ENCODE measurements around the gene C10orf62. TPM values are rescaled to one million over a fixed set of nuclear protein-coding genes. Genes with fewer than 3 reads are reported as not detected.
"Not testable (repeated sequence)": the region's sequence is repeated elsewhere in the genome, so short reads cannot be mapped to it uniquely, and the experiment has no call there.

The C10orf62 gene, protein sequence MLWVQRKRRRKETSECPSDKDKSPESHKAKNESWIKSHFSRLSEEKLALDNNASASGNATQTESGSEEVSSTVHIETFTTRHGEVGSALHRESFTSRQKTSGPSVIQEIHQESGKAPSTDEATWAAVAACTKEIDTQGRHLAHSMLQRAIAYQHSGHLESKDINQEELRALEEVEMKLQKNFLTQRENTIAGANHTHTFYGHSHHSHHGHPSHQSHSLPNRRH
- total RNA-seq = 0.35 TPM
- long read RNA-seq = 0 reads

DNA sequence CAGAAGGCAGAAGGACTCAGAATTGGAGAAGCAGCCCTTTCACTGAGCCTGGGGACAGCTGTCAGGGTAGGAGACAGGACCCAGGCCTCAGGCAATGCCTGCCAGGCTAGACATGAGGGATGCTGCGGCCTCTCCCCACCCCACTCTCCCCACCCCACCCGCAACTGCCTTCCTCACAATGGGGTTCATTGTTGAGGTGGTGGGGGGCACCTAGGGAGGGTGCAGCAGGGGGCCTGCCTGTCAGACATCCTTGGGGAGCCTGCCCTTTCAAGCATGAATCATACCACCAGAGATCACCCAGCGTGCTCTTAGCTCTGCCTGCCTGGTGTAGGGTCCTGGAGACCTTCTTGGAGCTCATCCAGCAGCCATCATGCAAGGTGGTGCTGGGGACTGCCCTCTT is at the start of gene C10orf62:
TSS of gene C10orf62 (plus strand) at position 243 of the 400 bp plus-strand sequence. CDS start 177 bp downstream, outside the sequence.
- intact Hi-C loops (cut with micrococcal nuclease) = no loop called here
- DNase-seq = no peak
- no peak for ATAC-seq

DNA sequence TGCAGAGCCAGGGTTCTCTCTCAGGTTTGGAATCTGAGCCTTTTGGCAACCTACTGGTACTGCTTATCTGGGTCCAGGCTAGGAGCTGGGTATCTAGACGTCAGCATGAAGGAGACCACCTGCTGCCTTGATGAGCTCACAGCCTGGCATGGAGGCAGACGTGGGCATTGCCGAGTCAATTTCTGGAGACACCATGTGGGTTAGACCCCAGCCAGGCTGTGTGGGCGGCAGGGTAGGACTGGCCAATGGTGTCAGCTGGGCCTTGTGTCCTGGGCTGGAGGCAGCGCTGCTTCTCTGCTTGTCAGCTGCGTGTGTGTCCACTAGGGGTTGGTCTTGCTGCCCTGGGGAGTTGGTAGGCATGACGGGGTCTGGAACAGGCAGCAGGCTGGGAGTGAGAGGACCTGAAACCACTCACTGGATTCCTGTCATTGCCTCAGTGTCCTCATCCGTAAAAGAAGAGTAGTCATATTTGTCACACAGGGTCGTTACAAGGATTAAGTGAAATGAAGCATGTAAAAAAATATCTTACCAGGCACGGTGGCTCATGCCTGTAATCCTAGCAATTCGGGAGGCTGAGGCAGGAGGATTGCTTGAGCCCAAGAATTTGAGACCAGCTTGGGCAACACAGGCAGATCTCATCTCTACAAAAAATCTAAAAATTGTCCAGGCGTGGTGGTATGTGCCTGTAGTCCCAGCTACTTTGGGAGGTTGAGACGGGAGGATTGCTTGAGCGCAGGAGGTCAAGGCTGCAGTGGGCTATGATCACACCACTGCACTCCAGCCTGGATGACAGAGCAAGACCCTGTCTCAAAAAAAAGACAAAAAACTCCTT is 48.6 kb upstream of the C10orf62 start:
- no peak for ATAC-seq
- DNase-seq = peak; percentile 54
- intact Hi-C loops (cut with micrococcal nuclease) = no loop called here

DNA sequence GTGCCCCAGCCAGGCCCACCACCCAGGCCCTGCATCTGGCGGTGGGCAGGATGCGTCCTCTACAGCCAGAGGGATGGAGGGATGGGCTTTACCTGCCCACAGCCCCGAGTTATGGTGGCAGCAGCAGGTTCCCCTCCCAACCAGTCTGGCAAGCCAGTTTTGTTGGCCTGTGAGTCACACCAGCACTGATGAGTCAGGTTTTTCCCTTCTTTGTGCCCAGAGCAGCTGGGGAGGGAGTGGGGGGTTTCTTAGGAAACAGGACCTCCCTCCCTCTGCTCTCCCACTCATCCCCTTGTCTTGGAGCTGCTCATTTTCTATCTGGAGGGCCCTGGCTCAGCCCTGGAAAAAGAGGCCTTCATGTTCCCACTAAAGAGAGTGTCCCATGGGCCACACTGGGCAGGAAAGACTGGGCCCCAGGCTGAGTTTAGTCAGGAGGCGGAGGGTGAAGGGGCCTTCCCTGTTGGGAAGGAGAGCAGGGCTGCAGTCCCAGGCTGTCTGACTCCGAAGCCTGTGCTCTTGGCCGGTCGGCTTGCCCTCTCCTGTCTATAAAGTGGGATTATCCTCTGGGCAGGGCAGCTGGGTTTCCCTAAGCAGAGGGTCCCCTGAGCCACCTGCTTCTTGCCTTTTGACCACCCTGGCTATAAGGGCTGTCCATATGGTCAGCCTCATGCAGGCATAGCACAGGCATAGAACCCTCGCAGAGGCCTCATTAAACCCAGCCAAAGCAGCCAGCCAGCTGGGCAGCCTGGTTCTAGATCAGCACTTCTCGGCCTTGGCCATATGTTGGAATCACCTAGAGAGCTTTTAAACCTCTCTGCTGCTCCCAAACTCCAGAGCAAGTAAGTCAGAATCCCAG is 47.1 kb upstream of the C10orf62 start:
- peak; percentile 79 for ATAC-seq
- intact Hi-C loops (cut with micrococcal nuclease) = no loop called here
- peak; percentile 70 for DNase-seq

DNA sequence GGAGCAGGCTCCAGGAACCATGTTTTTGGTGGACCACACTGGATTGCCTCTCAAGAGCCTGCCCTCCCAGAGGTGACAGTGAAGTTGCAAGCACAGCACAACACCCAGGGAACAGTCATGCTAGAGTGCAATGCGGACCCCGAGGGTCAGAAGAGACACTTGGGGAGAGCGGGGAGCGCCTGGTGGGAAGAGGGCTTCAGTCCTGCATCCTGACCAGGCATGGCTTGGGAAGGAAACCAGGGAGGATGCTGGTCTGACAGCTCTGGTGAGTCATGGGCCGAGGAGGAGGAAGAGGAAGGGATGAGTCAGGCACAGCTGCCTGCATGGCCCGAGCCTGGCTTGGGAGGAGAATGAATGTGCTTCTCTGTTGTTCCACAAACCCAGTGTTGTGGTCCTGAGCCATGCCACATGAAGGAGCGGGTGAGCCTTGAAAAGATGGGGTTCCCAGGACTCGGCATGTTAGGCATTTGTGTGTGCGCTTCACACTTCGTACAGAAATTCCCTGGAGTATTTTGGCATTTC is 46.4 kb upstream of the C10orf62 start:
- peak; percentile 86 for ATAC-seq
- intact Hi-C loops (cut with micrococcal nuclease) = no loop called here

DNA sequence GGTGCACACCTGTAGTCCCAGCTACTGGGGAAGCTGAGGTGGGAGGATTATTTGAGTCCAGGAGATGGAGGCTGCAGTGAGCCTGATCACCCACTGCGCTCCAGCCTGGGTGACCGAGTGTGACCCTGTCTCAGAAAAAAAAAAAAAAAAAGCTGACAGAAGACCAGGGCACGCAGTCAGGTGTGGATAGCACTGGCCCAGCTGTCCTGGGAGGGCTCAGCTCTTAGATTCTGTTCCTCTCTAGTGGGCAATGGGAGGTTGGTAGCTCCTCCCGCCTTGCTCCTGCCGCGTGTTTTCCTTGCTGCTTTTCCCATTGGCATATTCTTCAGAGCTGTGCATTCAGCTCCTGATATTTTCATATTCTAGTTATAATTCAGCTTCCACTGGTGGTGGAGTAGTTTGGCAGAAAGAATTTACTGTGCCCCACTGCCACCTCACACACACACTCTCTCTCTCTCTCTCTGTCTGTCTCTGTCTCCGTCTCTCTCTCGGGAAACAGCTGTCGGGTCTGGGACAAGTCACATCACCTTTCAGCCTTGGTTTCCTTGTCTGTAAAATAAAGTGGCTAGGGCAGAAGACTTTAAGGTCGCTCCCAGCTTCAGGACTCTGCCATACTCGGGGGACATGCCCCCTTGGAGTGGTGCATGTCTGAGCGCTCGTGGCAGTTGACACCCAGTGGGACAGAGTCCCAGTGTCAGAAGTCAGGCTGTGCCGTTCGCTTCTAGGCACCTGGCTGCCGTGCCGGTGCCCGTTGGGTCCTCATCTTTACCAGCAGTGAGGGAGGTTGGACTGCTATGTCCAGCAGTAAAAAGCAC is 42.9 kb upstream of the C10orf62 start:
- DNase-seq (no peak), ATAC-seq (no peak)
- intact Hi-C loops (cut with micrococcal nuclease) = no loop called here

More for the DNA sequence above, 46.4 kb upstream of the C10orf62 start:
- DNase-seq = peak; percentile 77

DNA sequence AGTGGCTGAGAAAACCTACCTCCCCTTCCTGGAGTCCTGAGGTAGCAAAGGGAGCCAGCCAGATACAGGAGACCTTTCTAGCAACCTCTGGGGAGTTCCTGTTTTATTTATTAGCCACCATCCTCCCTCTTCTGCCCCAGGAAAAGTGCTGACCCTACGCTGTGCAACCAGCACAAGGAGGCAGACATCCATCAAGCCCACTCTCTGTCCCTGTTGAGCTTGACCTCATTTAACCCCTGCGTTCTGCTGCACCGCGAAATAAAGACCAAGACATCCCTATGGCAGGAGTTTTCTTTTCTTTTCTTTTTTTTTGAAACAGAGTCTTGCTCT is 42.3 kb upstream of the C10orf62 start:
- intact Hi-C loops (cut with micrococcal nuclease) = no loop called here
- DNase-seq = no peak
- no peak for ATAC-seq

DNA sequence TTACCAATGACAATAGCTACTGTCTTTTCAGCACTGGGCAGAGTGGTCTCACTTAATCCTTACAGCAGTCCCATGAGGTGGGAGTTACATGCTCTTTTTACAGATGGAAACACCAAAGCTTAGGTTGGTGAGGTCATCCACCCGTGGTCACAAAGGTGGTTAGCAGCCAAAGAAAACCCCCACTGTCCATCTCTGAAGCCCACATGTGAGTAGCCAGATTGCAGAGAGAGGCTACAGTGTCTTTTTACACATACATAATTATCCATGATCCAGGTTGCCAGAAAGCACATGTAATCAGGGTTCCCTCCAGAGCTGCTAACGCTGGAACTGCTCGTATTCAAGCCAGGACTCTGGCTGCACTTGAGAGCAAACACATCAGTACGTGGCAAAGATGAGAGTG is 41.6 kb upstream of the C10orf62 start:
- intact Hi-C loops (cut with micrococcal nuclease) = no loop called here
- peak; percentile 55 for ATAC-seq
- no peak for DNase-seq

DNA sequence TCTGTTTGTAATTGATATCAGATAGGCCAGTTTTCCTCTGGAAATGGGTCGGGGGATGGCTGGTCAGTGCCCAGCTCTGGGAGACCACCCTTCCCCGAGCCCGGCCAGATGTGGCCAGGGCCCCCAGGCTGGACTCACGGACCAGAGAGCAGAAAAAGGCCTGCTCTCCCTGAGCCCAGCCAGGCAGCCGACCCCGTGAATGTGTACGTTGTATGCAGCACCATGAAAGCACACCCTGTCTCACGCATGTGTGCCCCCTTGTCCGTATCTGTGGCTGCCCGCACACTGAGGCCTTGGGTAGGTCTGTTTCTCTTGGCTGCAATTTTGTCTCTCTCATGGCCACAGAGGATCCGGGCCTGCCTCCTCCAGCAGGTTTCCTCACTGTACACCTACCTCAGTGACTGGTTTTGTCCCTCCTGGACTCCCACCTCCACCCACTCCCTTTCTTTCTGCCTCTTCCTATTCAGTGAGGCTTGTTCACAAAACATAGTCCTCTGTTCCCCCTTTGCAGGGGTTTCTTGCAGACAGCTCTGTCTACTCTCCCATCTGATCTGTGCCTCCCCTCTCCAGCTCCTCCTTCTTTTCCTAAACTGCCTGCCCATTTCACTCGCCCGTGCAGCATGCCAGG is 40.6 kb upstream of the C10orf62 start:
- no peak for ATAC-seq
- no peak for DNase-seq
- intact Hi-C loops (cut with micrococcal nuclease) = no loop called here

DNA sequence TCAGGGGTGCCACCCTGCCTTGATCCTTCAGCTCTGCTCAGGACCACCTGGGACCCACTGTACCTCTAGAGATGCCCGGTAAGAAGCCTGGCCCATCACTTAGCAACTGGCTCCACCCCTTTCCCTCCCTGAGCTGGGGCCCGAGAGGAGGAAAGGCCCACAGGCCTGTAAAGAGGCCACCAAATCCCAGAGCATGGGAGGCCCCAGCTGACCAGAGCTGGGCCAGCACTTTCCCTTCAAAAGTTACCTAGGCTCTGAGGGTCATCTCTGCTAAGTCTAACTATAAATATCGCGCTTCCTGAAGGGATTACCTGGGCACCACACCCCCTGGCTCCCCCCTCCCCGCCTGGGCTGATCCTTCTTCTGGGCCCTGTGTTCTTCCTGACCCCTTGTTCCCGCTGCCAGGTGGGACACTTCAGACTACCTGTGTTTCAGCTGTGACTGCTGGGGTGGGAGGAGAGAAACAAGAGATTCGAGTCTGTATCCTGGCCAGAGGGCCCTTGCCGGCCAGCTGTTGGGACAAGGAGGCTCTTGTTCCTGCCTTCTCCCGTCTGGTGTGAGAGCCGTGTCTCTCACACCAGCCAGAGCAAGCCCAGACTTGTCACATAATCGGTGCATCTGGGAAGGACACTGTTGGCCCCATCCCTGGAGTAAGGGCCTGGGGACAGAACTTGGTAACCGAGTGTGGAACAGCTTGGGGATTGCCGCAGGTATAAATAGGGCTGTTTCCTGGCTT is 39.8 kb upstream of the C10orf62 start:
- DNase-seq = peak; percentile 64
- intact Hi-C loops (cut with micrococcal nuclease) = loop anchor here (5.0 kb wide), 1 partner anchor 87 kb away; no protein-coding TSS in a partner anchor
- ATAC-seq = peak; percentile 55

DNA sequence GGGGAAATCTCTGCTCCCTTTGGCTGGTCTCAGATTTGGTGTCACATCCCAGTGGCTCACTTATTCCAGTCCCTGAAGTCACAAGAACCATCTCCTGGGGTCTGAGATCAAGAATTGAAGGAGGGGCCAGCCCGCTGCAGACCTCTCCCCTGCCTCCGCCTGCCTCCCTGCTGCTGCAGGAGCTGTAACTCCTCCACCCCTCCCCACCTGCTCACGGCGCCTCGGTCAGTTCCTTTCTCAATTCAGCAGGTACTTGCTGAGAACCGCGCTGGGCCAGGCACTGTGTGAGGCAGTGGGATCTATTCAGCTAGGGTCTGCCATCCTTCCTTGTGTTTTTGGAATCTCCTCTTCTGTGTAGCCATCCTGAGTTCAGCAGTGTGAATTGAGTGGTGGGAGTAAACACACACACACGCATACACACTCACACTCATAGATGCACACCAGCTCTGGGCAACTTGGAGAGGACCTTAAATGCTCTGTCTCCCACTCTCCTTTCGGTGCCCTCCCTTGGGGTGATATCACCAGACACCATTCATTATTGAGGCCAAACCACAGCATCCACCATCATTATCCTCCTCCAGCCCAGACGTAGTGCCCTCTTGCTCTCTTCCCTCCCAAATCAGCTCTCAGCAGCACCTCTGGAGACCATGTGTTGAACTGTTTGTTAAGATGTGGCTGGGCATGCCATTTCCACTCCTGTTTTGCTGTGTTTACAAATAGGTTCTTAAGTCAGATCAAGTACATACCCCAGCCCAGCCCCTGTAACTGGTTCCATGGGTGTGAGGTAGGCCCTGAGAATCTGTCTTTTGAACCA is 39.0 kb upstream of the C10orf62 start:
- intact Hi-C loops (cut with micrococcal nuclease) = loop anchor here (5.0 kb wide), 1 partner anchor 88 kb away; no protein-coding TSS in a partner anchor
- ATAC-seq = no peak
- no peak for DNase-seq

DNA sequence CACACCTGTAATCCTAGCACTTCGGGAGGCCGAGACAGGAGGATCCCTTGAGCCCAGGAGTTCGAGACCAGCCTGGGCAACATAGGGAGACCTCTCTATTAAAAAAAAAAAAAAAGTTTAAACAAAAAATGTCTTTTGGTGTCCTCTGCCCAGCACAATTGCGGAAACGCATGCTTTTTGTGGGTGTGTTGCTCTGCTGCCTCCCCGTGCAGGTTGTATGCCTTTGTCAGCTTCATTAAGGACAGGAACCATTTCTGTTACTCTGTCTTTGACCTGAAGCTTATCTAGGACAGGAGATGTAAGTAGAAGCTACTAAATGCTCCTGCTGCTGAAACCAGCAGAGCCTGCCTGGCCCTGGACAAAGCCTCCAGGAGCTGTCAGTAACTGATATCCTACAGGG is 38.2 kb upstream of the C10orf62 start:
- ATAC-seq = no peak
- intact Hi-C loops (cut with micrococcal nuclease) = loop anchor here (5.0 kb wide), 1 partner anchor 89 kb away; no protein-coding TSS in a partner anchor
- DNase-seq = no peak

DNA sequence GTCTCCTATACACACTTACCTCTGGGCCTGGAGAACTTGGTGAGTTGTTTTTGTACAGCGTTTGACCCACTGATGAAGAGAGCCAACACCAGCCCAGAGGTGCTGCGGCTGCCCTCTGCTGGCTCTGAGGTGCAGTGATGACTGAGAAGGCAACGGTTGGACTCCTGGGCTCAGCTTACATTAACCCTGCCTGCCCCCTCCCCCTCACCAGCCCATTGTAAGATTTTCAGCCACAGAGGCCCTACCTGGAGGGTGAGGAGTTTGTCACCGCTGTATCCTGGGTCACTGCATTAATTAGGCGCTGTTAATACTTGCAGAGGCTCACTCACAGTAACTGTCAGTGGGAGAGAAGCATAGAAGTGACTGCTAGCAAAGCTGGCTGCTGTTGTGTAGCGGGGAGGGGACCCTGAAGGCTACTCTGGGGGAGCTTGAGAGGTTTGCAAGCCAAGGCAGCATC is 35.9 kb upstream of the C10orf62 start:
- peak; percentile 88 for DNase-seq
- peak; percentile 92 for ATAC-seq
- intact Hi-C loops (cut with micrococcal nuclease) = loop anchor here (5.0 kb wide), 1 partner anchor 91 kb away; no protein-coding TSS in a partner anchor

DNA sequence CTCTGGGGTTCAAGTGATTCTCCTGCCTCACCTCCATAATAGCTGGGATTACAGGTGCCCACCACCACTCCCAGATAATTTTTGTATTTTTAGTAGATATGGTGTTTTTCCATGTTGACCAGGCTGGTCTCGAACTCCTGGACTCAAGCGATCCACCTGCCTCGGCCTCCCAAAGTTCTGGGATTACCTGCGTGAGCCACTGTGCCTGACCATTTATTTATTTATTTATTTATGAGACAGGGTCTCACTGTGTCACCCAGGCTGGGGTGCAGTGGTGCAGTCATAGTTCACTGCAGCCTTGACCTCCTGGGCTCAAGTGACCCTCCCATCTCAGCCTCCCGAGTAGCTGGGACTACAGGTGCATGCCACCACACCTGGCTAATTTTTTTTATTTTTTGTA is 35.2 kb upstream of the C10orf62 start:
- intact Hi-C loops (cut with micrococcal nuclease) = loop anchor here (5.0 kb wide), 1 partner anchor 92 kb away; no protein-coding TSS in a partner anchor
- not testable (repeated sequence) for ATAC-seq, DNase-seq

DNA sequence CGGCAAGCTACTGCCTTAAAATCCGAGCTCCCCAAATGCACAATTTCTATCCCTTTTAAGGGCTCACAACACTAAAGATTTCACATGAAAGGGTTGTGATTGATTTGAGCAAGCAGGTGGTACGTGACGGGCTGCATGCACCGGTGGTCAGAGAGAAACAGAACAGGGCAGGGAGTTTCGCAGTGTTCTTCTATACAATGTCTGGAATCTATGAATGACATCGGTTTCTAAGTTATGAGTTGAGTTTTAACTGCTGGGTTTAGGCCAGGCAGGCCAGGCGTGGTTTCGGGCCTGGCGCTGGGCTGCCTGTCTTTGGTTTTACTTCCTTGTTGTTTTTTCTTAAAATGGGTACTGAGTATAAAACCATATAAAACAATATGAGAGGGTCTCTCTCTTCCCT is 34.0 kb upstream of the C10orf62 start:
- ATAC-seq; DNase-seq; intact Hi-C loops (cut with micrococcal nuclease): not testable (repeated sequence)

DNA sequence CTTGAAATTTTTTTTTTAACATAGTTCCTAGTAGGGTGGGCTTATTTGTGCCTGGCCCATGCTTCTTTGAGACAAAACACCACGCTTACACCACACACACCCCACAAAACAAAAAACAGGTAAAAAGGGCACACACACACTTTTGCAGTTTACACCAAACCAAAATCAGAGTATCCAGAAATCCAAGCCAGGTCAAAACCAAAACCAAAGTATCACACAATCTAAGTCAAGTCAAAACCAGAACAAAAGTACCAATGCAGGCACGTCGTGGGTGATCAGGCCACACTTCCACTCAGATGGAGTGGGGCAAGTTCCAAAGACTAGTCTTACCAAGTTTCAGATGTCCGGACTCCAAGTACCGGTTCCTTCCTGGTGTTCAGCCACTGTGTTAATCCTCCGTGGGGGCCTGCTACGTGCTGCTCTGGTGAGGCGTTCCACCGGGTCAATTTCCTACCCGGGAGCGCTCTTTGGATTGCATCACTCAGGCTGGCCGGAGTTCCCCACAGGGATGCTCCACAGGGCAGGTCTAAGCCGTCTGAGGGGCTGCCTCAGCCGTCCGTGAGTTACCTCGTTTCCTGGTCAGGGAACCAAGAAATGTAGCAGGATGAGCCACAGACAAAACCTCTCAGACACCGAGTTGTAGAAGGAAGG is 28.7 kb upstream of the C10orf62 start:
- DNase-seq = peak; percentile 60
- peak; percentile 60 for ATAC-seq
- intact Hi-C loops (cut with micrococcal nuclease) = not testable (repeated sequence)

Data from left ventricle myocardium superior (tissue), 1 donor.